Lung (tissue), 12 donors: Measurements from ENCODE around the gene SOX6. TPM values are rescaled to one million over a fixed set of nuclear protein-coding genes. Genes with fewer than 3 reads are reported as not detected.

Source experiments
- ATAC-seq: fragments of 200-7000 bp; cut with Tn5 transposase; one replicate; pipeline ENCODE4 v1.9.1; 2020; ENCODE audit warnings: moderate number of reproducible peaks; ENCODE audit not compliant: insufficient read depth, low FRiP score
- DNase-seq, 3 donors: peaks; one replicate each; pipeline ENCODE4 v3.0.0-alpha.2; 2013 to 2017
- H3K27ac ChIP-seq, 2 donors: one replicate each; pipeline ENCODE4 v1.5.1; 2013; ENCODE audit warnings: mild to moderate bottlenecking in 2 of 2, moderate library complexity in 2 of 2, control low read depth in 1 of 2, inconsistent platforms in 1 of 2, low read depth in 1 of 2, low read length in 1 of 2
- H3K27me3 ChIP-seq, 3 donors: one replicate each; pipeline ENCODE4 v1.5.1; 2013; ENCODE audit warnings: low read length in 2 of 3; ENCODE audit not compliant: control insufficient read depth in 3 of 3, insufficient read depth in 3 of 3
- H3K36me3 ChIP-seq, 4 donors: one replicate each; pipeline ENCODE4 v1.5.1; 2013; ENCODE audit warnings: low read length in 4 of 4, mild to moderate bottlenecking in 1 of 4, moderate library complexity in 1 of 4; ENCODE audit not compliant: control insufficient read depth in 4 of 4, insufficient read depth in 4 of 4
- H3K4me1 ChIP-seq, 5 donors: one replicate each; pipeline ENCODE4 v1.5.1; 2013; ENCODE audit warnings: low read length in 5 of 5, mild to moderate bottlenecking in 2 of 5, moderate library complexity in 1 of 5; ENCODE audit not compliant: control insufficient read depth in 5 of 5, insufficient read depth in 5 of 5
- H3K4me3 ChIP-seq: one replicate; pipeline ENCODE4 v1.5.1; 2013; ENCODE audit warnings: mild to moderate bottlenecking, control low read depth, moderate library complexity
- H3K9ac ChIP-seq, 2 donors: one replicate each; pipeline ENCODE4 v1.5.1; 2013; ENCODE audit warnings: low read length in 2 of 2, control low read depth in 1 of 2; ENCODE audit not compliant: insufficient read depth in 1 of 2
- H3K9me3 ChIP-seq, 4 donors: one replicate each; pipeline ENCODE4 v1.5.1; 2013; ENCODE audit warnings: low read length in 3 of 4, mild to moderate bottlenecking in 1 of 4, moderate library complexity in 1 of 4; ENCODE audit not compliant: control insufficient read depth in 4 of 4, insufficient read depth in 3 of 4
- CTCF ChIP-seq: IDR thresholded peaks from 2 replicates; pipeline ENCODE4 v1.5.1; 2012; ENCODE audit warnings: mild to moderate bottlenecking; ENCODE audit errors: control extremely low read depth, extremely low read depth
- WGBS, 2 donors: extraction: QIAGEN DNeasy Blood & Tissue Kit; methylation state at CpG; one replicate each; pipeline ENCODE4 v1.1.7; 2013; 5-methylcytosine and 5-hydroxymethylcytosine counted together
- polyA plus RNA-seq, 2 donors: library from polyadenylated mRNA; stranded (reverse); fragments of 200-250 nt; gene quantifications; one replicate each; pipeline ENCODE4 v1.2.1, GENCODE V29; 2013
- total RNA-seq, 2 donors: library from RNA; depleted of rRNA in 1 of 2; stranded (reverse); fragments of >200 nt in 1 of 2; gene quantifications; one replicate each; pipeline ENCODE4 v1.2.1, GENCODE V29; 2014 to 2021
- donor health status: control.
- donor health status: control.
- donor health status: Bipolar disorder and iron deficiency.
- donor health status: healthy.
- donor health status: DM: yes; HTN: yes; CAD: no.

The SOX6 gene
- total and polyA plus RNA-seq, 4 donors, result 0.58 to 31.7 (median 7.4) TPM

DNA sequence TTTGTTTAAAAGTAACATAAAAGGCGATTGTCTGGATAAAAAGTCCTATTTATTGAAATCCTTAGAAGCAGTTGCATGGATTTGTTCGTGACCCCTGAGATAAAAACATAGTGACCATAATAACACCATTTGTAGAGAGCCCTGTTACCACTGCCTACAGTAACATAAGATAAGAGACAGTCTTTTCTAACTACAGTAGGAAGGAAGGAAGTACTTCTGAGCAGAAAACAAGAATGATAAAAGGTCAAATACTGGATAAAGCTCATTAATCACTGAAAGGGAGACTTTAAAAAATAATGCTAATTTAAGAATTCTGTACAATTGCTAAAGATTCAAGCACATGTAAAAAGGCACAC is 47.1 kb upstream of the SOX6 start:
- H3K4me3 ChIP-seq, result no peak overlapping the region
- ATAC-seq (no peak), DNase-seq (no peak)
- no peak for TF ChIP-seq CTCF
- H3K27ac ChIP-seq, result no peak overlapping the region
- H3K9me3 ChIP-seq, result no peaks in the 10 kb centered on the region
- peaks cover 0 to 4% (median under 1%) of the 10 kb centered on the region in 5 donors for H3K4me1 ChIP-seq
- no peaks in the 10 kb centered on the region for H3K36me3 ChIP-seq
- no peak overlapping the region for H3K9ac ChIP-seq
- no peaks in the 10 kb centered on the region for H3K27me3 ChIP-seq
- 55 to 56% methylated on average over 2 of the region's 2 CpGs for WGBS, 2 donors

DNA sequence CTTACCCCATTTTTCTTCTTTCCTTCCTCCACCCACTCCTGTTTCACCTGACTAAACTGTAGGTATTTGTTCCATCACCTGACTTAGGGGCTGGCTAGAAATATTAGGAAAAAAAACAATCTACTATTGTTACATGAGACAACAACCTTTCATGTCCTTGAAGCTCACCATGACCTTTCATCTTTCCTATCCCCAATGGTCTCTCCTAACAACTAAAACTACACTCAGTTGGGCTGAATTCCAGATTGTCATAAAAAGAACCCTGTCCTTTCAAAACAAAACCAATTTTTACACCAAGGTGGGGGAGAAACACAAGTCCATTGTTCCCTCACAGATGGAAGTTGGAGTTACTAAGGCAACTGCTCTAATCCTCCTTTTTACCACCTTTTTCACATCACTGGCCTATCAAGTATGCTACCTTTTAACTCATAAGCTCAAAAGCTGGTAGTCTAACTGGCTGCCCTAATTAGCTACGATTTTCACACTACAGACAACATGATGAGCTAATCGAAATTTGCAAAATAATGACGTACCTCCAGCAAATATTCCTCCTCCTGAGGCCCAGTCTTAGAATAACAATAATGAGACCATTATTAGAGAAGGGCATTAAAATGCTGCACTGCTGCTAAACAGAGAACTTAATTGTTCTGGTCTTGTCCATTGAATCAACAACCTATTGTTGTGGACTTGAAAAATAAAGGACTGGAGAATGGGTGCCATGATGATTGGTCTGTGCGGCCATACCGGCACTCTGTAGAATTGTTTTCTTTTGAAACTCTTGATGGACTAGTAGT is 46.5 kb upstream of the SOX6 start:
- H3K4me3 ChIP-seq, result no peak overlapping the region
- WGBS, 2 donors, result 81 to 84% methylated on average over 5 of the region's 5 CpGs
- H3K27ac ChIP-seq, result no peak overlapping the region
- peaks cover 0 to 7% (median 2%) of the 10 kb centered on the region in 5 donors for H3K4me1 ChIP-seq
- no peak for DNase-seq
- H3K36me3 ChIP-seq, result no peaks in the 10 kb centered on the region
- TF ChIP-seq CTCF, result no peak
- H3K9ac ChIP-seq, result no peak overlapping the region
- no peak for ATAC-seq
- no peaks in the 10 kb centered on the region for H3K9me3 ChIP-seq
- H3K27me3 ChIP-seq, result no peaks in the 10 kb centered on the region

DNA sequence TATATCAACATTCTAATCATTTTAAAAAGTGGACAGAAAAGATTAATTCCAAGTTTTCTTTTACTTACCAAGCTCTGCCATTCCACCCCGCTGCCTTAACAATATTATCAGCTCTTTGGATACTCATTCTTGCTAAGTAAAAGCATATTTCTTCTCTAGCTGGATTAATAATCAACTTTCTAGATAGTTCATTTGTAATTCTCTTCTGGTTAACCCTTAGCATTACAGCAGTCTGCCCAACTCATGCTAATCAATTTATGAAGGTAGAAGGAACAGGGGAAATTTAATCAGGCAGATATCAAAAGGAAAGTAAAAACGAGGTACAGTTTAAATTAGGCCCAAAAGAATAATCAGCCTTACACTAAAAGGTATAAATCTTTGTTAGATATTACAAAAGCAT is 41.0 kb upstream of the SOX6 start:
- WGBS, 2 donors, result 55 to 80% methylated on average over 2 of the region's 2 CpGs
- no peak overlapping the region for H3K9ac ChIP-seq
- DNase-seq (peak in 1 of 3 donors; percentile 15), ATAC-seq (no peak)
- H3K9me3 ChIP-seq, result no peaks in the 10 kb centered on the region
- no peak for TF ChIP-seq CTCF
- peaks cover 0 to 18% (median 0%) of the 10 kb centered on the region in 5 donors for H3K4me1 ChIP-seq
- H3K36me3 ChIP-seq, result no peaks in the 10 kb centered on the region
- H3K4me3 ChIP-seq, result no peak overlapping the region
- H3K27ac ChIP-seq, result no peak overlapping the region
- no peaks in the 10 kb centered on the region for H3K27me3 ChIP-seq
